Naive thymus-derived CD8-positive, alpha-beta T cell (primary cell): Measurements from ENCODE around the gene ADAMTS14. TPM values are rescaled to one million over a fixed set of nuclear protein-coding genes. Genes with fewer than 3 reads are reported as not detected.
"Not testable (repeated sequence)": the region's sequence is repeated elsewhere in the genome, so short reads cannot be mapped to it uniquely, and the experiment has no call there.

ENCODE experiments used
- ATAC-seq, 2 donors: fragments of 150-1000 bp; cut with Tn5 transposase in 1 of 2; sonication (Bioruptor Pico), chemical (Tn5 transposase) in 1 of 2; 1 replicate in 1 of 2; 2 replicates in 1 of 2; pipeline ENCODE4 v1.10.0; 2021; ENCODE audit warnings: mild to moderate bottlenecking in 2 of 2, moderate library complexity in 2 of 2
- POLR2A ChIA-PET: fragments of 350-600 bp; sonication (Branson Sonifier 250); formaldehyde crosslinking; loops from one replicate; lab custom pipeline; 2021; ENCODE audit warnings: antibody characterized with exemption; lab: Charles Lee
- DNase-seq, 10 donors: peaks; one replicate each; pipeline versions ENCODE4 v3.0.0 to v3.0.0-alpha.2; 2020 to 2022
- H3K27ac Mint-ChIP-seq, 10 donors: one replicate each; pipeline ENCODE4 v1.8.0; 2020 to 2022; ENCODE audit warnings: mild to moderate bottlenecking in 10 of 10, mixed read lengths in 10 of 10, moderate library complexity in 4 of 10, inconsistent platforms in 1 of 10
- H3K27me3 Mint-ChIP-seq, 5 donors: one replicate each; pipeline ENCODE4 v1.8.0; 2021 to 2022; ENCODE audit warnings: mixed read lengths in 5 of 5
- H3K36me3 Mint-ChIP-seq, 3 donors: one replicate each; pipeline ENCODE4 v1.8.0; 2020 to 2022; ENCODE audit warnings: mixed read lengths in 3 of 3, mild to moderate bottlenecking in 2 of 3, inconsistent platforms in 1 of 3
- H3K4me1 Mint-ChIP-seq, 4 donors: one replicate each; pipeline ENCODE4 v1.8.0; 2021 to 2022; ENCODE audit warnings: mixed read lengths in 4 of 4
- H3K4me3 Mint-ChIP-seq, 10 donors: one replicate each; pipeline ENCODE4 v1.8.0; 2020 to 2022; ENCODE audit warnings: mild to moderate bottlenecking in 10 of 10, mixed read lengths in 10 of 10, moderate library complexity in 6 of 10, inconsistent platforms in 1 of 10
- H3K9me3 Mint-ChIP-seq, 9 donors: one replicate each; pipeline ENCODE4 v1.8.0; 2020 to 2022; ENCODE audit warnings: mixed read lengths in 9 of 9, mild to moderate bottlenecking in 3 of 9, inconsistent platforms in 1 of 9, moderate library complexity in 1 of 9
- polyA plus RNA-seq, 3 donors: library from polyadenylated mRNA; unstranded; fragments of 300-500 nt; fragmentation: Illumina TruSeq; gene quantifications; one replicate each; pipeline ENCODE4 v1.2.3, GENCODE V29; 2021
- total RNA-seq, 8 experiments: library from RNA in 2 of 8; stranded (reverse) in 2 of 8; gene quantifications; one replicate each; pipeline ENCODE4 v1.2.3 and lab custom pipeline; 2021 to 2026

ADAMTS14 gene
- total and polyA plus RNA-seq, 5 experiments from 2014 or later, result not detected

- H3K27me3 Mint-ChIP-seq, H3K4me1 Mint-ChIP-seq, DNase-seq, POLR2A ChIA-PET, H3K4me3 Mint-ChIP-seq, ATAC-seq, H3K27ac Mint-ChIP-seq: not testable (repeated sequence)
- Mint-ChIP-seq H3K36me3 (peaks cover 0 to 16% (median 11%) of the 10 kb centered on the region in 3 donors), H3K9me3 (peaks cover 0 to 30% (median 24%) of the 10 kb centered on the region in 9 donors)
These were observed 27.3 kb upstream of the ADAMTS14 start for GRCh38 chr10:70644959-70645358.

GRCh38 chr10:70647086-70647485, 25.2 kb upstream of the ADAMTS14 start:
- H3K27me3 Mint-ChIP-seq, result peaks cover 0 to 2% (median 0%) of the 10 kb centered on the region in 5 donors
- no peak for DNase-seq
- H3K27ac Mint-ChIP-seq, result no peak overlapping the region
- POLR2A ChIA-PET, result no interaction called here
- H3K4me1 Mint-ChIP-seq, result peaks cover 0 to 2% (median 0%) of the 10 kb centered on the region in 4 donors
- ATAC-seq, result no peak
- no peak overlapping the region for H3K4me3 Mint-ChIP-seq
- H3K9me3 Mint-ChIP-seq, result peaks cover 0 to 52% (median 45%) of the 10 kb centered on the region in 9 donors
- peaks cover 0 to 25% (median 24%) of the 10 kb centered on the region in 3 donors for H3K36me3 Mint-ChIP-seq

GRCh38 chr10:70648427-70648826, 23.9 kb upstream of the ADAMTS14 start:
- H3K4me1 Mint-ChIP-seq, result no peaks in the 10 kb centered on the region
- no peak overlapping the region for H3K27ac Mint-ChIP-seq
- H3K36me3 Mint-ChIP-seq, result peaks cover 0 to 26% (median 24%) of the 10 kb centered on the region in 3 donors
- peaks cover 0 to 2% (median 0%) of the 10 kb centered on the region in 5 donors for H3K27me3 Mint-ChIP-seq
- H3K4me3 Mint-ChIP-seq, result no peak overlapping the region
- peaks cover 0 to 59% (median 49%) of the 10 kb centered on the region in 9 donors for H3K9me3 Mint-ChIP-seq
- DNase-seq (peak in 2 of 10 donors; percentile 19 to 27), ATAC-seq (no peak)
- POLR2A ChIA-PET, result interaction anchor here (0.6 kb wide), 1 partner anchor 9 kb away, joined by 5 read pairs; no protein-coding TSS in a partner anchor

DNA sequence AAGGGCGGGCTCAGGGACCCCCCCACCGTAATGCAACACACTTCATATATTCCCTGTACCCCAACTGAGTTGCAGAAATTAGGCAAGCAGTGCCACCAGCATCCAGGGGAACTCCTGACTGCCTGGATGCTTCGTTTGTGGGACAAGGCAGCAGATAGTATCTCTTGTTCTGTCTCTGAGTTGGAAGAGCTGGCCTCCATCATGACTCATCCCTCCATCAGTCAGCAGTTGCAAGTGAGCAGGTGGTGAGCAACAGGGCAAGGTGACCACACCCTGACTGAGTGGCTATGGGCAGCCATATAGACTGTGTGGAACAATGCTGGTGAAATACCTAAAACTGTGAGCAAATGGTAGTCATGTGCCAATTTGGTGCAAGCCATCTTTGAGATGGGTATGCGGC, 22.8 kb upstream of the ADAMTS14 start:
- Mint-ChIP-seq H3K36me3 (peaks cover 0 to 26% (median 24%) of the 10 kb centered on the region in 3 donors), H3K4me3 (no peak overlapping the region), H3K27ac (no peak overlapping the region), H3K9me3 (peaks cover 0 to 61% (median 40%) of the 10 kb centered on the region in 9 donors), H3K4me1 (no peaks in the 10 kb centered on the region), H3K27me3 (peaks cover 0 to 2% (median 0%) of the 10 kb centered on the region in 5 donors)
- DNase-seq, result no peak
- no peak for ATAC-seq
- POLR2A ChIA-PET, result no interaction called here

DNA sequence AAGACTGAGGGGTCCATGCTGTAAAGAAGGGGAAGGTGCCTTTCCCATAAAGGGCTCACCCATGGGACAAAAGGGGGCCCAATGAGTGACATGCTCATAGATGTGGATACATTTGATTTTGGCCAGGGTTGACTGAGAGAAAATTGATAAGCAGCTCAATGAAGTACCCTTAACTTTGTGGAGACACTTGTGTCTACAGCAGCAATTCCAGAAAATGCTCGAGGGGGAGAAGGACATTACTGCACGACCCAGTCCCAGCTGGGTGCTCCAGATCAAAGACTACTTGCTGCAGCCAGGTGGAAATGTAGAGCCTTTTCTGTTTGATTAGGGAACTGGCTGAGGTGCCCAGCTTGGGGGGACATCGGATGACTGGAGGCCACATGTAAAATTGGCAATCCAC, 22.2 kb upstream of the ADAMTS14 start:
- Mint-ChIP-seq H3K9me3 (peaks cover 0 to 61% (median 39%) of the 10 kb centered on the region in 9 donors), H3K4me1 (no peaks in the 10 kb centered on the region), H3K27ac (no peak overlapping the region), H3K4me3 (no peak overlapping the region), H3K36me3 (peaks cover 0 to 26% (median 24%) of the 10 kb centered on the region in 3 donors), H3K27me3 (peaks cover 0 to 2% (median 0%) of the 10 kb centered on the region in 5 donors)
- POLR2A ChIA-PET, result no interaction called here
- no peak for ATAC-seq
- DNase-seq, result no peak

- H3K27me3 Mint-ChIP-seq, result peaks cover 0 to 2% (median 0%) of the 10 kb centered on the region in 5 donors
- POLR2A ChIA-PET, result no interaction called here
- no peak overlapping the region for H3K4me3 Mint-ChIP-seq
- no peaks in the 10 kb centered on the region for H3K4me1 Mint-ChIP-seq
- H3K27ac Mint-ChIP-seq, result no peak overlapping the region
- ATAC-seq (no peak), DNase-seq (no peak)
- H3K9me3 Mint-ChIP-seq, result peaks cover 0 to 61% (median 39%) of the 10 kb centered on the region in 9 donors
- peaks cover 0 to 26% (median 24%) of the 10 kb centered on the region in 3 donors for H3K36me3 Mint-ChIP-seq
These were observed 21.6 kb upstream of the ADAMTS14 start for GRCh38 chr10:70650718-70651117.

DNA sequence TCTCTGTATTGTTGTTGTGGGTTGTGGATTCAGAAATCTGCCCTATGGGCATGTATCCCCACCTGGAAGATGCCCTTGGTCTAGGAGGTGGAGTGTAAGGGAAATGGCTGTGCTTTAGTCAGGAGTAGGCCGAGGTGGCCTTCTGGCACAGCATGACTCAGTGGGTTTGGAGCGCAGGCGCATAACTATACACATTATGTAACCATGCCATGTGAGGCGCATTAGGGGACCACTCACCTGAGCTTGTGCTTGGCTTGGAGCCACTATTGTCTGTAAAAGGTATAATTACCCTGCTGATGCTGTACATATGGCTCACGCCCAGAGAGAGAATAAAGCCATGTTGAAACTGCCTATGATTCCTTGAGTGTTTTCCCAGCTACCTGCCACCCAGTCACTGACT, 20.6 kb upstream of the ADAMTS14 start:
- peaks cover 3 to 7% (median 5%) of the 10 kb centered on the region in 4 donors for H3K4me1 Mint-ChIP-seq
- H3K9me3 Mint-ChIP-seq, result peaks cover 0 to 61% (median 39%) of the 10 kb centered on the region in 9 donors
- H3K4me3 Mint-ChIP-seq, result no peak overlapping the region
- ATAC-seq, result no peak
- H3K36me3 Mint-ChIP-seq, result peaks cover 0 to 26% (median 24%) of the 10 kb centered on the region in 3 donors
- peaks cover 0 to 2% (median 0%) of the 10 kb centered on the region in 5 donors for H3K27me3 Mint-ChIP-seq
- peak in 3 of 10 donors; percentile 4 to 28 (median 16) for DNase-seq
- POLR2A ChIA-PET, result no interaction called here
- H3K27ac Mint-ChIP-seq, result no peak overlapping the region

- Mint-ChIP-seq H3K27me3 (no peaks in the 10 kb centered on the region), H3K4me3 (peak overlapping the region in 1 of 10 donors; percentile 24), H3K27ac (no peak overlapping the region), H3K36me3 (peaks cover 0 to 20% (median 19%) of the 10 kb centered on the region in 3 donors), H3K9me3 (peaks cover 0 to 51% (median 36%) of the 10 kb centered on the region in 9 donors), H3K4me1 (peaks cover 3 to 11% (median 8%) of the 10 kb centered on the region in 4 donors)
- POLR2A ChIA-PET, result interaction anchor here (0.6 kb wide), 1 partner anchor 714 kb away, joined by 3 read pairs; no protein-coding TSS in a partner anchor
- ATAC-seq (no peak), DNase-seq (no peak)
These were observed 19.3 kb upstream of the ADAMTS14 start for GRCh38 chr10:70652761-70653657.

GRCh38 chr10:70655316-70655715, 17.0 kb upstream of the ADAMTS14 start:
- H3K4me1 Mint-ChIP-seq, result peaks cover 3 to 11% (median 8%) of the 10 kb centered on the region in 4 donors
- POLR2A ChIA-PET, result no interaction called here
- H3K27me3 Mint-ChIP-seq, result no peaks in the 10 kb centered on the region
- H3K4me3 Mint-ChIP-seq, result no peak overlapping the region
- H3K36me3 Mint-ChIP-seq, result peaks cover 0 to 12% (median 6%) of the 10 kb centered on the region in 3 donors
- DNase-seq (no peak), ATAC-seq (no peak)
- no peak overlapping the region for H3K27ac Mint-ChIP-seq
- H3K9me3 Mint-ChIP-seq, result peaks cover 0 to 34% (median 24%) of the 10 kb centered on the region in 9 donors

GRCh38 chr10:70656489-70656888, 15.8 kb upstream of the ADAMTS14 start:
- ATAC-seq, result peak in 1 of 2 donors; percentile 18
- no peak overlapping the region for H3K4me3 Mint-ChIP-seq
- peak overlapping the region in 4 of 10 donors; percentile 19 to 70 (median 31) for H3K27ac Mint-ChIP-seq
- DNase-seq, result no peak
- POLR2A ChIA-PET, result no interaction called here
- H3K36me3 Mint-ChIP-seq, result peaks cover 0 to 7% (median 6%) of the 10 kb centered on the region in 3 donors
- peaks cover 0 to 22% (median 13%) of the 10 kb centered on the region in 9 donors for H3K9me3 Mint-ChIP-seq
- peaks cover 3 to 11% (median 8%) of the 10 kb centered on the region in 4 donors for H3K4me1 Mint-ChIP-seq
- peaks cover 0 to 2% (median 0%) of the 10 kb centered on the region in 5 donors for H3K27me3 Mint-ChIP-seq

GRCh38 chr10:70657041-70657440, 15.3 kb upstream of the ADAMTS14 start:
- Mint-ChIP-seq H3K4me1 (peaks cover 3 to 11% (median 8%) of the 10 kb centered on the region in 4 donors), H3K9me3 (peaks cover 0 to 17% (median 9%) of the 10 kb centered on the region in 9 donors), H3K4me3 (no peak overlapping the region), H3K27me3 (peaks cover 0 to 8% (median 0%) of the 10 kb centered on the region in 5 donors), H3K36me3 (peaks cover 0 to 1% (median under 1%) of the 10 kb centered on the region in 3 donors), H3K27ac (peak overlapping the region in 3 of 10 donors; percentile 3 to 40 (median 19))
- POLR2A ChIA-PET, result no interaction called here
- ATAC-seq (no peak), DNase-seq (no peak)

DNA sequence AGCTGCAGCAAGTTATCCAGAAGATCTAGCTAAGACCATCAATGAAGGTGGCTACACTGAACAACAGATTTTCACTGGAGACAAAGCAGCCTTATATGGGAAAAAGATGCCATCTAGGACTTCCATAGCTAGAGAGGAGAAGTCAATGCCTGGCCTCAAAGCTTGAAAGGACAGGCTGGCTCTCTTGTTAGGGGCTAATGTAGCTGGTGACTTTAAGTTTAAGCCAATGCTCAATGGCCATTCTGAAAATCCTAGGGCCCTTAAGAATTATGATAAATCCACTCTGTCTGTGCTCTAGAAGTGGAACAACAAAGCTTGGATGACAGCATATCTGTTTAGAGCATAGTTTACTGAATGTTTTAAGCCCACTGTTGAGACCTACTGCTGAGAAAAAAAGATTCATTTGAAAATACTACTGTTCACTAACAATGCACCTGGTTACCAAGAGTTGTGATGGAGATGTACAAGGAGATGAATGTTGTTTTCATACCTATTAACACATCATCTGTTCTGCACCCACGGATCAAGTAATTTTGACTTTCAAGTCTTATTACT, 13.6 kb upstream of the ADAMTS14 start:
- no peak for ATAC-seq
- POLR2A ChIA-PET, result interaction anchor here (0.7 kb wide), 1 partner anchor 42 kb away, joined by 3 read pairs; no protein-coding TSS in a partner anchor
- no peak for DNase-seq
- Mint-ChIP-seq H3K4me3 (no peak overlapping the region), H3K4me1 (peaks cover 3 to 11% (median 8%) of the 10 kb centered on the region in 4 donors), H3K9me3 (peaks cover 0 to 12% (median 5%) of the 10 kb centered on the region in 9 donors), H3K36me3 (no peaks in the 10 kb centered on the region), H3K27ac (peak overlapping the region in 1 of 10 donors; percentile 16), H3K27me3 (peaks cover 0 to 10% (median 3%) of the 10 kb centered on the region in 5 donors)
